HepG2 (cell line): ENCODE measurements around the gene ACTN1. TPM values are rescaled to one million over a fixed set of nuclear protein-coding genes. Genes with fewer than 3 reads are reported as not detected.

ENCODE experiments used
- AFF4 ChIP-seq: sonication (generic); formaldehyde crosslinking; IDR thresholded peaks from 2 replicates; pipeline ENCODE4 v1.4.0; 2020; ENCODE audit warnings: missing genetic modification reagents
- AGO1 ChIP-seq: fragments of 200-400 bp; formaldehyde crosslinking; IDR thresholded peaks from 2 replicates; pipeline ENCODE4 v1.6.1; 2017; ENCODE audit warnings: mild to moderate bottlenecking, low read depth, low read length, moderate library complexity; ENCODE audit not compliant: poor library complexity, severe bottlenecking
- GZF1 ChIP-seq: sonication (generic); formaldehyde crosslinking; IDR thresholded peaks from 2 replicates; pipeline ENCODE4 v1.5.1; 2020; ENCODE audit warnings: mild to moderate bottlenecking, missing genetic modification reagents
- HMGXB3 ChIP-seq: sonication (generic); formaldehyde crosslinking; IDR thresholded peaks from 2 replicates; pipeline ENCODE4 v1.4.0; 2020; ENCODE audit warnings: missing genetic modification reagents, borderline replicate concordance
- HNRNPL ChIP-seq: fragments of 200-400 bp; formaldehyde crosslinking; IDR thresholded peaks from 2 replicates; pipeline ENCODE4 v1.6.1; 2017; ENCODE audit warnings: mild to moderate bottlenecking, low read depth, low read length
- HOXA5 ChIP-seq: sonication (generic); formaldehyde crosslinking; IDR thresholded peaks from 2 replicates; pipeline ENCODE4 v1.4.0; 2020; ENCODE audit warnings: missing genetic modification reagents
- IKZF5 ChIP-seq: IDR thresholded peaks from 2 replicates; pipeline ENCODE4 v1.6.1; 2018; ENCODE audit warnings: missing genetic modification reagents, mild to moderate bottlenecking, missing compliant biosample characterization
- KLF6 ChIP-seq: IDR thresholded peaks from 2 replicates; pipeline ENCODE4 v1.8.0; 2016; ENCODE audit warnings: missing biosample characterization, missing genetic modification reagents
- NR2F6 ChIP-seq, 2 experiments: IDR thresholded peaks; 2 replicates each; pipeline ENCODE4 v1.6.1; 2016; ENCODE audit warnings: antibody characterized with exemption in 1 of 2, mild to moderate bottlenecking in 1 of 2
- PREB ChIP-seq: sonication (generic); formaldehyde crosslinking; IDR thresholded peaks from 2 replicates; pipeline ENCODE4 v1.4.0; 2020; ENCODE audit warnings: missing genetic modification reagents
- PRMT3 ChIP-seq: sonication (generic); formaldehyde crosslinking; IDR thresholded peaks from 2 replicates; pipeline ENCODE4 v1.8.1; 2022; ENCODE audit warnings: low read depth, mild to moderate bottlenecking, moderate library complexity, missing genetic modification reagents, borderline replicate concordance
- RXRB ChIP-seq: IDR thresholded peaks from 2 replicates; pipeline ENCODE4 v1.6.1; 2016; ENCODE audit warnings: borderline replicate concordance, missing genetic modification reagents, missing compliant biosample characterization
- SP5 ChIP-seq: IDR thresholded peaks from 2 replicates; pipeline ENCODE4 v1.6.1; 2016; ENCODE audit warnings: low read depth, borderline replicate concordance
- THAP11 ChIP-seq: IDR thresholded peaks from 2 replicates; pipeline ENCODE4 v1.6.1; 2016; ENCODE audit warnings: missing biosample characterization, missing genetic modification reagents
- ZBTB37 ChIP-seq: sonication (generic); formaldehyde crosslinking; IDR thresholded peaks from 2 replicates; pipeline ENCODE4 v1.4.0; 2020; ENCODE audit warnings: mild to moderate bottlenecking, missing genetic modification reagents
- ZNF567 ChIP-seq: sonication (generic); formaldehyde crosslinking; IDR thresholded peaks from 2 replicates; pipeline ENCODE4 v1.8.1; 2023; ENCODE audit warnings: mild to moderate bottlenecking, missing genetic modification reagents, borderline replicate concordance
- polyA plus RNA-seq, 8 experiments: library from polyadenylated mRNA; depleted of rRNA in 3 of 8; stranded (reverse) in 7 of 8; unstranded in 1 of 8; fragments of >200 nt; fragmentation: Illumina TruSeq in 4 of 8; extraction: Trizol in 4 of 8; gene quantifications; 2 replicates each; pipeline versions ENCODE4 v1.2.1 to v1.2.3, GENCODE V29; 2011 to 2016; ENCODE audit warnings: low read depth in 4 of 8, missing spikeins in 1 of 8, mixed read lengths in 1 of 8; ENCODE audit not compliant: insufficient read depth in 1 of 8
- total RNA-seq, 5 experiments: library from RNA; depleted of rRNA; stranded (reverse); fragments of >200 nt; fragmentation: Illumina TruSeq; extraction: Trizol; gene quantifications; 2 replicates each; pipeline ENCODE4 v1.2.3, GENCODE V29; 2016; ENCODE audit warnings: low read depth in 1 of 5

The ACTN1 gene
- total and polyA plus RNA-seq, 2 of the 13 experiments (the other 11 are each of a cell fraction or from before 2014, with no cell fraction given) = 58.6 to 162 TPM

- peak; percentile 77; the same call in 1 of the 2 replicates for TF ChIP-seq AFF4
- no peak for TF ChIP-seq GZF1 (CRISPR knock-in tag)
- peak; percentile 68; the same call in 1 of the 2 replicates for TF ChIP-seq HNRNPL
- TF ChIP-seq SP5 (CRISPR knock-in tag) = no peak
- TF ChIP-seq PREB (CRISPR knock-in tag) = no peak
- TF ChIP-seq NR2F6 (IDR thresholded peaks at IDR 0.05) = no peak
- TF ChIP-seq NR2F6 (CRISPR knock-in tag; IDR thresholded peaks at IDR 0.05) = 0 out of 2 replicates have a peak, but pooled peaks have one; percentile 12
- no peak for TF ChIP-seq ZNF567 (CRISPR knock-in tag)
- no peak for TF ChIP-seq HOXA5 (CRISPR knock-in tag)
- TF ChIP-seq PRMT3 (CRISPR knock-in tag) = no peak
- peak; percentile 43; the same call in 1 of the 2 replicates for TF ChIP-seq IKZF5 (CRISPR knock-in tag)
- TF ChIP-seq HMGXB3 (CRISPR knock-in tag) = 0 out of 2 replicates have a peak, but pooled peaks have one; percentile 22
- peak; percentile 31; the same call in 1 of the 2 replicates for TF ChIP-seq THAP11 (CRISPR knock-in tag)
- no peak for TF ChIP-seq RXRB (CRISPR knock-in tag)
- peak; percentile 81 for TF ChIP-seq AGO1
- TF ChIP-seq KLF6 (CRISPR knock-in tag) = no peak; the same call in none of the 2 replicates
- TF ChIP-seq ZBTB37 (CRISPR knock-in tag) = no peak
Observed at GRCh38 chr14:68978172-68978911, 760 bp downstream of the ACTN1 start (continued).
